HG03039 (cell line): ENCODE results near the gene SUPT7L.

Source experiments
- ATAC-seq: cut with Tn5 transposase; IDR thresholded peaks from one replicate; pipeline ENCODE4 v1.9.1; 2021; ENCODE audit warnings: mild to moderate bottlenecking, moderate library complexity; ENCODE audit not compliant: unreplicated experiment

SUPT7L gene

GRCh38 chr2:27663285-27664153, at the start of gene SUPT7L, which contains the start of gene SLC4A1AP:
Gene SUPT7L, minus strand, starts transcription at chr2:27663614. Its CDS starts 1,422 bp downstream, at chr2:27662192.
Gene SLC4A1AP, plus strand, starts transcription at chr2:27663889. Its CDS starts 26 bp downstream, at chr2:27663915.
- peak; percentile 59 for ATAC-seq

GRCh38 chr2:27713201-27713600, 49.8 kb upstream of the SUPT7L start:
- ATAC-seq, result no peak

GRCh38 chr2:27712522-27712921, 49.1 kb upstream of the SUPT7L start:
- ATAC-seq, result no peak

GRCh38 chr2:27711804-27712203, 48.4 kb upstream of the SUPT7L start:
- no peak for ATAC-seq

GRCh38 chr2:27710640-27711430, 47.4 kb upstream of the SUPT7L start:
- ATAC-seq, result no peak

GRCh38 chr2:27709960-27710575, 46.7 kb upstream of the SUPT7L start:
- ATAC-seq, result no peak

GRCh38 chr2:27709326-27709725, 45.9 kb upstream of the SUPT7L start:
- ATAC-seq, result no peak

- no peak for ATAC-seq
Measured at GRCh38 chr2:27708666-27709065, 45.3 kb upstream of the SUPT7L start.

GRCh38 chr2:27708257-27708654, 44.8 kb upstream of the SUPT7L start:
- ATAC-seq, result no peak

- no peak for ATAC-seq
Measured at GRCh38 chr2:27707462-27708256, 44.2 kb upstream of the SUPT7L start.

GRCh38 chr2:27705851-27706622, 42.6 kb upstream of the SUPT7L start:
- no peak for ATAC-seq

GRCh38 chr2:27704342-27704876, 41.0 kb upstream of the SUPT7L start:
- no peak for ATAC-seq

GRCh38 chr2:27703638-27704341, 40.4 kb upstream of the SUPT7L start:
- no peak for ATAC-seq

- ATAC-seq, result no peak
Measured at GRCh38 chr2:27702302-27702701, 38.9 kb upstream of the SUPT7L start.

- ATAC-seq, result no peak
Measured at GRCh38 chr2:27701676-27702075, 38.3 kb upstream of the SUPT7L start.

- ATAC-seq, result no peak
Measured at GRCh38 chr2:27697660-27698059, 34.2 kb upstream of the SUPT7L start.

- no peak for ATAC-seq
Measured at GRCh38 chr2:27690052-27690451, 26.6 kb upstream of the SUPT7L start.

GRCh38 chr2:27689424-27689823, 26.0 kb upstream of the SUPT7L start:
- no peak for ATAC-seq

- ATAC-seq, result no peak
Measured at GRCh38 chr2:27687232-27687631, 23.8 kb upstream of the SUPT7L start.
